COLO668 (cell line): ENCODE results near the gene NKAIN2.
"Not testable (repeated sequence)": the region's sequence is repeated elsewhere in the genome, so short reads cannot be mapped to it uniquely, and the experiment has no call there.

ENCODE experiments used
- DNase-seq: peaks from one replicate; lab custom pipeline; 2025; ENCODE audit not compliant: unreplicated experiment; lab: John Stamatoyannopoulos, UW

NKAIN2 gene

DNA sequence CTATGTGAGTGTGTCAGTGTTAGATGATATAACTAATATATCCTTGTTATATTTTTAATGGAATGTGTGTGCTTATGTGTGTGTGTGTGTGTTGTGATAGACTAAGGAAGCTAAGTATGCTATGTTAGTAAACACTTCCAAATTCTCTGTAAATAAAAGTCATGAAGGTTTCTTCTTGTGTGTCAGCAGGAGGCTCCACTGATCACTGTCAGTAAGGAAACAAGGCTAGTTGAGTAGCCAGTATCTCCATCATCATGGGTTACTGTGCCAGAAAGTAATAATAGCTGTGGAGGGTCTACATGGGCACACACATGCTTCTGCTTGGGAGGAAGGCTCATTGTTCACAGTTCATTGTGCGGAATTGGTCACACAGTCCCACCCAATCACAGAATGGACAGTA is 855.8 kb downstream of the NKAIN2 start:
- no peak for DNase-seq

DNA sequence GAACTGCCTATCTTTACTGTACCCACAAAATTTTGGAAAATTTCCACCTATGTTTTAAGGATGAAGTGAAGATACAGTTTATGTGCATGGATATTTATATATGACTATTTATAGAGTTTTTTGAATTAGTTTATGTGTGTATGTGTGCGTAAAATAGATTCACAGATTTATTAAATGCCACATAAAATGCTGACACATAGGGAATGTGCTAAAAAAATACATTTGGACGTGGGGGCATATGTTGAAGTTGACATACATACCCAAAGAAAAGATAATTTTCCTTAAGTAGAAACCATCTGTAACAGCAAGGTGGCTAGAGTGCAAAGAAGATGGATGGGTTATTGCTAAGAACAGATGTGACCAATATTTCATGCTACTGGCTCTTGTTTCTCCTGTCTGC is 856.5 kb downstream of the NKAIN2 start:
- no peak for DNase-seq

DNA sequence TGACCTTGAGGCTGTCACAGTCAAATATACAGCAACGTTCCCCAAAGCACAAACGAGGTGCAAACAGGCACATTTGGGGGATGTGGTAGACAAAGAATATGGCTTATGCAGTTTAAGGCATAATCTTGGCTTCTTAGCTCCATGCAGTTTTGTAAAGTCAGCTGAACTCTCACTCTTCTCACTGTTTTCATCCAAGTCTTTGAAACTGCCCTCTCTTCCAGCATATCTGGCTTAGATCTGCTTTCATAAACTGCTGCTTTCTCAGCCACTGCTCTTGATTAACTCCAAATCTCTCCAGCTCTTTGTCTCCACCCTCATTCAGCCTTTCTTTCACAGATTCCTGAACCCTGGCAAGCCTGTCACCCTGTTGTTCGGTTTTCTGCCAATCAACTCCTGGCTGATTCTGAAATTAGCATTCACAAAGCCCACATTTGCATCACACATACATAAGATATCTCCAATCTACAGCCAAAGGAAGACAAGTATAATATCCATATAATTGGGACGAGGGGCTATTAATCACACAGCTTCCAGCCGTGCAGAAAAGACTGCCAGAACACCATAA is 857.5 kb downstream of the NKAIN2 start:
- DNase-seq, result no peak

DNA sequence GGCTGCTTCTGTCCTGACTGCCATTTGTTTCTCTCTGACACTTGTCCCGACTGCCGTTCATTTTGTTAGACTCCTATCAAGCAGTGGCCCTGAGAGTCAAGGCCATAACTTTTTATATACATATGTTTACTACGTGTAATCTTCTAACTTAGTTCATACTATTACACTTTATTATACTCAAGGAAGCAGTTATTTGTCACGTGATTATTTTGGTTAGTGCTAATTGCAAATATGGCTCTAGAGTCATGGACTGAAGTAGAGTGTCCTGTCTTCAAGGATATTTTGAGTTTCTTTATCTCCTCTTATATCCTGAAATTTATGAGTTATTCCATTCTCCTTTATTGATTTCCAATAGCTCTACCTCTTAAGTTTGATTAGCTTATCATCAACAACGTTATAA is 864.4 kb downstream of the NKAIN2 start:
- DNase-seq, result no peak

DNA sequence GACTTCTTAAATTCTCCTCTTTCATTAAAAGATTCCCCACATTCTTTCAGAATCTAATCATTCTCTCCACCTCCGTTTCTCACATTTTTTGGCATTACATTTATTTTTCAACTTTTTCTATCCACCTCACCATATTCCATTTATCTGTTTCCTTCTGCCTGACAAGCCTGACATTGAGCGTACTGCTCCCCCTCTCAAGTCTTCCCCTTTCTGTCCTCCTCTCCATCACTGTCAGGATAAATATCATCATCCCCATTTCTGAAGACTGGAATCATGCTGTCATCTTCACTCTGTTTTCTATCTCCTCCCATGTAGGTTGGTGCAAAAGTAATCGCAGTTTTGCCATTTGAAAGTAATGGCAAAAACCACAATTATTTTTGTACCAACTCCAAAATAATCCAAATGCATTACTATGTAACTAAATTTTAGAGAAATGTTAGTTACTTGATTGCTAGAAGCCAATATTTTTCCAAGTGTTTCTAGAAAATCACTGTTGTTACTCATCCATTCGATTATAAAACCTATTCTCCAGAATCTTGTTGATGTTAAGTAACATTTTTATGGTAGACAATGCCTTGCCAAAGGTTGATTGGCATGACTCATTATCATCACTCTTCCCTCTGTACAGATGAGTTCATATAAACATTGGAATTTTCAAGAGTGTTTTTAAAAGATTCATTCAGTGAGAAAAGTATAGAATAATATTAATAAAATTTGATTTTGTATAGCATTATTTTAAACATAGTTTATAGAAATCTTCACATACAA is 866.2 kb downstream of the NKAIN2 start:
- DNase-seq, result no peak

DNA sequence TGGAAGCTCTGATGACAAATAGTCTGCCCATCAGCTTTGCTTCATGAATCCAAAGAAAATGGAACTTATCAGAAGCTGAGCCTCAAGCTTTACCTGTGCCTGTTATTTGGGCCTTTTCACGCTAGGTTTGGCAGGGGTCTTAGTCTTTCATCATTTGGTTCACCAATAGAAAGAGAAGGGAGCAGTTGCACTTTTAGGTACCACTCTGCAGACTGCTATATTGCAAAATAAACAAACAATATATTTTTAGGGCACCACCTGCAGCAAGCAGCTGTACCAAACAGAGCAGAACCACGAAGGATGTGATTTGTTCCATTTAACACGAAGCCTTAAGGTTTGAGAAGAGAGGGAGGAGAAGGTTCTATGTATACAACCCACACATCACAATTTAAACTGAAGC is 867.1 kb downstream of the NKAIN2 start:
- peak; percentile 24 for DNase-seq

DNA sequence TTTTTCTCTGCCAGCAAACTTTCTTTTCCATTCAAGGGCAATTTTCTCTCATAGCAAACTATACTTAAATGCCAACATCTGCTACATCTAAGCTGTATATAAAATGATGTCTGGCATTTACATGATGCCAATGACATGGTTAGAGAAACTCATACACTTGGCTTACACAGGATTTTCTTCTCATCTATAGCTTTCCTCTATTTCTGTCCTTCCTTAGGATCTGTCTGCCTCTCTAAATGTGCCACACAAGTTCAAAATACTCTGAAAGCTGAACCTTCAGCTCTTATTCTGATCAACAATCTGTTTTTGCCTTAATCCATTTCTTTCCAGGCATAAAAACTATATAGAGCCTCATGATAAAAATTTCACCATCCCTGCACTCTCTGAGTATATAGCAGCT is 867.7 kb downstream of the NKAIN2 start:
- no peak for DNase-seq

DNA sequence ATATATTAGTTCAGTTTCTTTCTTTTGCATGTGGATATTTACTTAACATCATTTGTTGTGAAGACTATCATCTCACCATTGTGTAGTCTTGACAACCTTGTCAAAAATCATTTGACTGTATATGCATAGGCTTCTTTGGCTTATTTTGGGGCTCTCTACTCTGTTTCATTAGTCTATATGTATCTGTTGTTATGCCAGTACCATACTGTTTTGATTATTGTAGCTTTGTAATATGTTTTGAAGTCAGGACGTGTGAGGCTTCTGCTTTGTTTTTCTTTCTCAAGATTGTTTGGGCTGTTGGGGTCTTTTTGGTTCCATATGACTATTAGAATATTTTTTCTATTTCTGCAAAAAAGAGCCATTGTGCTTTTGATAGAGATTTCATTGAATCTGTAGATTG is 870.4 kb downstream of the NKAIN2 start:
- no peak for DNase-seq

DNA sequence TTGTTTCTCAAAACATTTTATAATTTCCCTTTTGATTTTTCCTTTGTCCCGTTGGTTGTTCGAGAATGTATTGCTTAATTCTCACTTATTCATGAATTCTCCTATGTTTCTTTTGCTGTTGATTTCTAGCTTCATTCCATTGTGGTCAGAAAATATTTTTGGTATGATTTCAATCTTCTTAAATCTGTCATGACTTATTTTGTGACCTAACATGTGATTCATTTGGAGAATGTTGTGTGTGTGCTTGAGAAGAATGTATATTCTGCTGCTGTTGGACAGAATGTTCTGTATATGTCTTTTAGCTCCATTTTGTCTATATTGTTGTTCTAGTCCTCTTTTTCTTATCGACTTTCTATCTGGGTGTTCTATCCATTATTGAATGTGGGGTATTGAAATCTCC is 872.4 kb downstream of the NKAIN2 start:
- no peak for DNase-seq

DNA sequence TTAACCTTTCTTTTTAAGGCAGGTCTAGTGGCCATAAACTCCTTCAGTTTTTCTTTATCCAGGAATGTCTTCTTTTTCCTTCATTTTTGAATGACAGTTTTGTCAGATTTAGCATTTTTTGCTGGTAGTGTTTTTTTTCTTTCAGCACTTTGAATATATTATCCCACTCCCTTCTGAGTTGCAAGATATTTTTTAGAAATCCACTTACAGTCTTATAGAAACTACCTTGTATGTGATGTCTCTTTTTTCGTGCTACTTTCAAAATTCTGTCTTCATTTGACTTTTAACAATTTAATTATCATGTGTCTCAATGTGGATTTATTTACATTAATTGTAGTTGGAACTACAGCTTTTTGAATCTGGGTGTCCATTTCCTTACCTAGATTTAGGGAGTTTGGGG is 874.2 kb downstream of the NKAIN2 start:
- DNase-seq, result no peak

DNA sequence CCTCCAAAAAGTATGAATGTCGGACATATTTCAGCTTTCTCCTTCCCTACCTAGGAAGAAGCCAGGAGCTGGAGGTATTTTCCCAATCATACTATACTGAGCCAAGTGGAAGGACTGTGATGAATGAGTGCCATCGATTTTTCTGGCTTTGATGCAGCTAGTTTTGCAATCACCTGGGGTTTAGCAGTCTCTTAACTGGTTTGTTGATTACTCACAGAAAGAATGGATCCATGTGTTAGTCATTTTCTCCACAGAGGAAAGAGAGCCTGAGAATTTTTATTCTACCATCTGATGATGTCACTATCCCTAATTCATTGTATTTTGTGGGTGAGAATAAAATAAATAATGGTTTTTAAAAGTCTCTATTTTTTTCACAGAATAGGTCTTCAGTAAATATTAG is 875.7 kb downstream of the NKAIN2 start:
- no peak for DNase-seq

DNA sequence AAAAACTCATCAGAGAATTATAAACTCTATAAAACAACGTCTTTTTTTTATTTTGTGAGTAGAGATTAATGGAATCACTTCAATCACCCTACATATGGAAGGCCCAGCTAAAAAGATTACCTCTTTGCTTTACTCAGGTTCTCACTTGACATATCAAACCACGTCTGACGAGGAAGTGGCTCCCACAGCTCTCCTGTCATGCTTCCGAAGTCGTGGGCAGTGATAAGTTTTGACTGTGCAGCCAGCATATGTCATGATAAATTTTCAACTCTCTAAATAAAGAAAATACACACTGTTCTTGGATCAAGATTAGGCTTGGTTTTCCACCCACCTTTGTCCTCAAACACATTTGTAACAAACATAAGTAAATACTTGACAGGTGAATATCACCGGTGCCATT is 879.1 kb downstream of the NKAIN2 start:
- DNase-seq, result no peak

DNA sequence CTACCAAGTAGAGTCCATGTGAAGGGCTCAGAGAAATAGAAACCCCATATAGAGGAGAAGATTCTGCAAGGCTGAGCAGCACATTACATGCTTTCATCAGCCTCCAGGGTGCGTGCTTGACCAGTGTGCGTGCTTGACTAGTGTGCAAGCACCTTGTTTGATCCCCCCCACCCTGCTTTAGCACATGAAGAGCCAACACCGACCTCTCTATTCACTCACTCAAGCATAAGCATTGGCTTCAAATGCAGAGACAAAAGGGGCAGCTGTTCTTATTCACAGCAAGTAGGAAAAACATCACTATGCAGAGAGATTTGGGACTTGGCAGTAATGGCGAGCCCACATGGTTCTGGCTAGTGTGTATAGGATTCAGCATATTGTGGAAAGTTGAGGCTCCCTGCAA is 879.8 kb downstream of the NKAIN2 start:
- no peak for DNase-seq

DNA sequence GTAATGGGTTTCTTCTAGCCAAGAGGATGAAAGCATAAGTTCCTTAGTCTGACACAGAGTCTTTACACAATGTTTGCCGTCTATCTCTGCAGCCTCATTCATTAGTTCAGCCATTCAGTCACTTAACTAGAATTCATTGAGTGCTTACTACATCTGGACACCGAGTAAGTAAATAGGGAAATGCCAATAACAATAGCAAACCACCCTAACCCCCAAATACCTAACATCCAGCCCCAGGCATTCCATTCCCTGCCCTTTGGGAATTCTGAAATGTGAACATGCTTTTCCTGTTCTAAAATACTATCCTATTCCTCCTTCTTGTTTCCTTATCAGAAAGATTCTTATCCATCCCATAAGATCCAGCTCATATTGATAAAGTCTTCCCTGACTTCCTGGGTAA is 881.0 kb downstream of the NKAIN2 start:
- no peak for DNase-seq

DNA sequence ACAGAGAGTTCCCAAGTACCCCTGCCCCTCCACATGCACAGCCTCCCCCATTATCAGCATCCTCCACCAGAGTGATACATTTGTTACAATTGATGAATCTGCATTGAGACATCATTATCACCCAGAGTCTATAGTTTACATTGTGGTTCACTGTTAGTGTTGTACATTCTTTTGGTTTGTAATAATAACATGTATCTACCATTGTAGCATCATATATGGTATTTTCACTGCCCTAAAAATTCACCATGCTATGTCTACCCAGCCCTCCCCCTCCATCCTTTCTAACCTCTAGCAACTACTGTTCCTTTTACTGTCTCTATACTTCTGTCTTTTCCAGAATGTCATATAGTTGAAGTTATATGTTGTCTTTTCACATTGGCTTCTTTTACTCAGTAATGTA is 884.7 kb downstream of the NKAIN2 start:
- no peak for DNase-seq

DNA sequence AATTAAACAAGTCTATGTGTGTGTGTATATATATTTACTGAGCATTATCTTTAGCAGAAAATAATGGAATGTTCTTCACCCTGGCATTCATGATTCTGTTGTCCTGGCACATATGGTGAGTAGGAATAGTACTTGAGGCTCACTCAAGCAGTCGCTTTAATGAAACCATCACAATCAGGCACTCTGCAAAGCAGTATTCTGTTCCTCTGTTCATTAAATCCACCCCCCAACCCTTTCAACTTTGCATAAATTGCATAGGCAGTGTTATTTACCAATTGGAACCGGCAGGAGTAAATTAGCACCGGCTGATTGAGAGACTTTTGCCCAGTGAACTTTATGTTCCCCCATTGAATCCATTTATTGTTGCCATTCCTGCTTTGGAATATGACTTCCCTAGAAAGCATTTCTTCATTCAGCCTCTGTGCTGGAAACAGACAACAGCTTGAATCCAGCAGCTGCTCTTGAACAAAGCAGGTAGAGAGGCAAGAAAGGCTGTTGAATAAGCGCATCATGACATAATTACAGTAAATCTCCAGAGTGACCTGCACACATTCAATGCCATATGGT is 890.6 kb downstream of the NKAIN2 start:
- no peak for DNase-seq

DNA sequence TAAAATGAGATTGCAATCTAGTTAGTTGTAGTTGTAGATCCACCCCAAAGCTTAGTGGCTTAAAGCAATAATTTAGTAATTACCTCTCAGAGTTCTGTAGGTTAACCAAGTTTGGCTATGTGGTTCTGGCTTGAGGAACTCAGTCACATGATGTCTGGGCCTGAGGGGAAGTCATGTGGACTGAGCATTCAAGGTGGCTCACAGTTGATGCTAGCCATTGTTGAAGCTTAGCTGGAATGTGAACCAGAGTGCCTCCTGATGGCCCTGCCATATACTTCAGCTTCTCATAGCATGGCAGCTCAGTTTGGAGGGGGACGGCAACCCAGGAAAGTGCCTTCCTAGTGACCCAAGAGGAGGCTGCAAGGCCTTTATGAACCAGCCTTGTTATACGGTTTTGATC is 895.4 kb downstream of the NKAIN2 start:
- no peak for DNase-seq

DNA sequence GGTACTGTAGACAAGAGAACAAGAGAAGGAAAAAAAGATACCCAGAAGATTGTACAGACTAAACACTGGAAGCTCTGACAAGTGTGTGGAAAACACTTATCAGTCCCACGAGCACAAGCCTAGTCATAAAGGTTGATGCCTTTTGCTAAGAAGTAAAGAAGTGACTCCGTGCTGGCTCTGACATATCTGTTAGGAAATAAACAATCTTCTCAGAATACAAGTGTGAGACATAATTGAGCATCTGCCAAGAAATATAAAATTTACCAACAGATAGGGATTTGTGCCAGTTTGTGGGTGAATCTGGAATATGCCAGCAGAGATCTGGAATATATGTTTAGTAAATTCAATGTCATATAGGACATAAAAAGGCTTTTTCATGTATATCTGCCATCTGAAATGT is 899.9 kb downstream of the NKAIN2 start:
- no peak for DNase-seq

DNA sequence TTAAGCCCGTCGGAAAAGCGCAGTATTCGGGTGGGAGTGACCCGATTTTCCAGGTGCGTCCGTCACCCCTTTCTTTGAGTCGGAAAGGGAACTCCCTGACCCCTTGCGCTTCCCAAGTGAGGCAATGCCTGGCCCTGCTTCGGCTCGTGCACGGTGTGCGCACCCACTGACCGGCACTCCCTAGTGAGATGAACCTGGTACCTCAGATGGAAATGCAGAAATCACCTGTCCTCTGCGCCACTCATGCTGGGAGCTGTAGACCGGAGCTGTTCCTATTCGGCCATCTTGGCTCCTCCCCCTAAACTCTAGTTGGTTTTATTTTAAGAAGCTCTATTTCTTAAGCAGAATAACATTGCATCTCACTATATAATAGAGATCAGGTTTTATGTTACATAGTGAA is 908.9 kb downstream of the NKAIN2 start:
- not testable (repeated sequence) for DNase-seq

DNA sequence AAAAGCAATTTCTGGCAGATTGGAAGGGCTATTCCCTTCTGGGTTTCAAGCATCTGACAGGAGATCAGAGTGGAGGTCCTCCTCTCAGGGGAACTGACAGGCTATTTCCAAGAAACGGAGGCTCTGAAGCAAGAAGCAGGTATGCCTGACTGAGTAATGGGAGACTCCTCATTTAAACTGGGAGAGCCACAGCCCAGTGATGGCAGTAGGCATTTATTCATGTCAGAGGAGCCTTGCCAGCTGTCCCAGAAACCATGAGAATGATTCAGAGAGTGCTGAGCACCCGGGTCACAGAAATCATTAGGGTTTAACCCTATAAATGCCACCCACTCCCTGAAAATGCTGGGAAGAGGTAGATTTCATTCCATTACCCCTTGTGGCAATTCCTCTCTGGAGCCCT is 911.1 kb downstream of the NKAIN2 start:
- DNase-seq, result no peak

DNA sequence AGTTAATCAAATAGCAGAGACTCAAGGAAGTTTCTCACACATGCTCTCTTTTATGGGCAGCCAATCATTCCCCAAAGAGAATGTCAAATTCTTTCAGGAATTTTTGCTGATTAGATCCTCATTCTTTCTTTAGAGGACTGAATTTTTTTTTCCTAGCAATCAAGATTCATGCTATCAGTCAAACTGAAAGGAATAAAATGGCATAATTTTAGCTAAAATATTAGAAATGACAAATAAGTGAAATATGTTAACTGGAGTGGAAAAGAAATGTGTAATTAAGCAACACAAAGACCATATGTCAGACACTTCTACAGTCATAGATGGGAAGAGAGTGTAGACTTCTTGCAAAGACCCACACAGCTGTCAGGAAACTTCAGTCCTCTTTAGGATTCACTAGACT is 916.2 kb downstream of the NKAIN2 start:
- no peak for DNase-seq

DNA sequence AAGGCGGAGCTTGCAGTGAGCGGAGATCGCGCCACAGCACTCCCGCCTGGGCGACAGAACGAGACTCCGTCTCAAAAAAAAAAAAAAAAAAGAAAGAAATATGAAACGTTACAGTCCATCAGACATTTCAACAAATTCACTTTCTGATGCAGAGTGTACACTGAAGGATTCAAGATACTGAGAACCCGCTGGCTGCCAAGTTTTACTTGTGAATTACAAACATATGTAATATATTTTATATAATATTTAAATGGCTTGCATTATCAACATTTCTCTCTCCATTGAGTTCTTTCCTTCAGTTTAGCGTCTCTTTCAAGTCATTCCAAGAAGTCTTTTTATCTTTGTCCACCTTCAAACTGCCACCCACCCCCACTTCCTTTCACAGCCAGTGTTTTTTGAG is 917.7 kb downstream of the NKAIN2 start:
- no peak for DNase-seq
